AG09309 (cell line): Measurements from ENCODE around the gene TAGLN.

Experiments used
- DNase-seq: peaks from one replicate; pipeline ENCODE4 v3.0.0-alpha.2; 2010; ENCODE audit warnings: low read depth
- H3K4me3 ChIP-seq: 2 replicates; pipeline ENCODE4 v1.5.1; 2011; ENCODE audit warnings: mild to moderate bottlenecking, low read depth, low read length, moderate library complexity; ENCODE audit not compliant: control insufficient read depth
- TF ChIP-seq, protein P1 (sequence below): IDR thresholded peaks from 2 replicates; pipeline ENCODE4 v1.5.1; 2011; ENCODE audit warnings: mild to moderate bottlenecking, low read depth, low read length, inconsistent platforms; ENCODE audit not compliant: insufficient read depth, control insufficient read depth; ENCODE audit errors: missing control alignments

Gene TAGLN

GRCh38 chr11:117218133-117218915 lies 19.2 kb downstream of the TAGLN start:
- TF ChIP-seq, protein P1, sequence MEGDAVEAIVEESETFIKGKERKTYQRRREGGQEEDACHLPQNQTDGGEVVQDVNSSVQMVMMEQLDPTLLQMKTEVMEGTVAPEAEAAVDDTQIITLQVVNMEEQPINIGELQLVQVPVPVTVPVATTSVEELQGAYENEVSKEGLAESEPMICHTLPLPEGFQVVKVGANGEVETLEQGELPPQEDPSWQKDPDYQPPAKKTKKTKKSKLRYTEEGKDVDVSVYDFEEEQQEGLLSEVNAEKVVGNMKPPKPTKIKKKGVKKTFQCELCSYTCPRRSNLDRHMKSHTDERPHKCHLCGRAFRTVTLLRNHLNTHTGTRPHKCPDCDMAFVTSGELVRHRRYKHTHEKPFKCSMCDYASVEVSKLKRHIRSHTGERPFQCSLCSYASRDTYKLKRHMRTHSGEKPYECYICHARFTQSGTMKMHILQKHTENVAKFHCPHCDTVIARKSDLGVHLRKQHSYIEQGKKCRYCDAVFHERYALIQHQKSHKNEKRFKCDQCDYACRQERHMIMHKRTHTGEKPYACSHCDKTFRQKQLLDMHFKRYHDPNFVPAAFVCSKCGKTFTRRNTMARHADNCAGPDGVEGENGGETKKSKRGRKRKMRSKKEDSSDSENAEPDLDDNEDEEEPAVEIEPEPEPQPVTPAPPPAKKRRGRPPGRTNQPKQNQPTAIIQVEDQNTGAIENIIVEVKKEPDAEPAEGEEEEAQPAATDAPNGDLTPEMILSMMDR = no peak
- DNase-seq = no peak
- no peak overlapping the region for H3K4me3 ChIP-seq

DNA sequence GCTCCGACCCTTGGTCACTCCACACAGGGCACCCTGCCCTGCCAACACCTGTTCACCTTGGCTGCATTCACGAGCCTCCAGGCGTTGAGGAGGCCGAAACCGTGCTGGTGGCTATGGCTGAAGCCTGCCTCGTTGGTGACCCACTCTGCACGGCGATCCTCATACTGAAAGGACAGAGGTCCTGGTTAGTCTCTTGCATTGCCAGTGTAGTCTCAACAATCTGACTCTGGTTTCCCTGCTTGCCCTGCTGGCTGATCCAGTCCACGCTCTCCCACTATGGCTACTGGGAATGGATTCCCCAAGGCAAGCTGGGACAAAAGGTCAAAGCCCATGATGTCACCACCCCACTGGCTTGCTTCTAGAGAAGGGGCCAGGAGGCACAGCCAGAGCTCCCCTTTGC lies 19.8 kb downstream of the TAGLN start:
- TF ChIP-seq, protein P1 = no peak
- H3K4me3 ChIP-seq = no peak overlapping the region
- DNase-seq = no peak

DNA sequence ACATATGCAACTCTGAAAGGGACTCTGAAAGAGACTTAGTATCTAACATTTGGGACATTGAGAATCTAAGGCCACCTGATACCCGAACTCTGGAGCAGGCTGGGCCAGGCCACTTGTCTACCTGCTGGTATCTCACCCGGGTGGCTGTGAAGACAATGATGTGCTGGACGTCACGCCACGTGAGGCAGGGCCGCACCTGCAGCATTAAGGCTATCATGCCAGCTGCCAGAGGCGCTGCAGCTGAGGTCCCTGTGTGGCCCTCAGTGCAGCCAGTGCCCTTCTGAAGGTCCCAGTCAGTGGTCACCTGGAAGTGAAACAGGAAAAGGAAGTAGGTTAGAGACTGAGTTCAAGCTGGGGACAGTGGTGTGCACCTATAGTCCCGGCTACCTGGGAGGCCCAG lies 20.3 kb downstream of the TAGLN start:
- no peak overlapping the region for H3K4me3 ChIP-seq
- no peak for DNase-seq
- TF ChIP-seq, protein P1 = no peak

- no peak for DNase-seq
- TF ChIP-seq, protein P1 = no peak
- no peak overlapping the region for H3K4me3 ChIP-seq
Measured at GRCh38 chr11:117219995-117220394, 20.8 kb downstream of the TAGLN start.

DNA sequence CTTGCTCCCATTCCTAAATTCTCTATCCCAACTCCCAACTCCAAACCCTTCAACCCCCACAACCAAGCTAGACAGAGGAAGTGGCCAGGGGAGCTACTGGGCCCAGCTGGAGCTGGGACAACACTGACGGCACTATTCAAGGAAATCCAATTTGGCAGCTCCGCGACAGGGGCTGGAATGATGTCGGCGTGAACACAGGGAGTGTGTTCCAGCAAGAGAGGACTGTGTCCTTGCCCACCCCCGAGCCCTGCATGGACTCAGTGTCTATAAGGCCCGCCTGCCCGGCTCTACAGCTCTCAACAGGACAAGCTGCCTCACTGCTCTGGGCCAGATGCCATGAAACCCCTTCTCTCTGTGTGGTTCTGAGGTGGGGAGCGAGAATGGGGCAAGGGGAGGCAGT lies 21.4 kb downstream of the TAGLN start:
- H3K4me3 ChIP-seq = no peak overlapping the region
- DNase-seq = no peak
- TF ChIP-seq, protein P1 = no peak

DNA sequence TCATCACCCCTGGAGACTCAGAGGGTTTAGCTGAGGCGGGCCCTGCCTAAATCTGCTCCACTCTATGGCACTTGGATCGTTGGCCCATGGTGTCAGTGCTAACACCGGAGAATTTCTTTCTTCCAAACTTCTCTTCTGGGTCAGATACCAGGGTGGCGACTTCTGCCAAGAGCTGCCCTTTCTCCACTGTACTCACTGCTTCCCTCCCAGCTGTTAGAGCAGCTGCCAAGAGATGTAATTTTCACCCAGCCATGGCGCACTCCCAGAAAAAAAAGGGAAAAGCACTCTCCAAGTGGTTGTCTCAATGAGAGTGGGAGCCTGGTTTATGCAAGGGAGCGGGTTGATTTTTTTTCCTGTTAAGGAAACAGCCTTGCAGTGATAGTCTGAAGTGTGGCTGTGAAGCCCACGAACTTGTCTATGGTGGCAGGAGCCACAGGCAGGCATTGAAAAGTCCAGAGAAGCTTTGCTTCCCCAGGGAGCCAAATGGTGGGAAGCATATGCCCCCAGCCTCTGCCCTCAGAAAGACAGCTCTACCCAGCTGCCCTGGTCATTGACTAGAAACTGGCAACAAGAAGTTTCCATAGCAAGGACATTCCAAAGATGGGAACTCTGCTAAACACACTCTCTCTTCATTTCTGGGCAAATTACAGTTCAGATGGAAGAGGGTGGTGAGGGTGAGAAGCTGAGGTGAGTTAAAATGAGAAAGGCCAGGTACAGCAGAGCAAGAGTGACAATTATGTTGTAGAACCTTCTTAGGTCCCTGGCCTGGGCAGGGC lies 22.0 kb downstream of the TAGLN start:
- no peak overlapping the region for H3K4me3 ChIP-seq
- TF ChIP-seq, protein P1 = no peak
- no peak for DNase-seq
